Measurements from ENCODE around the gene KRT34.

KRT34 gene

GRCh38 chr17:41404024-41404671 lies 22.0 kb upstream of the KRT34 start (continued):
- TF ChIP-seq ZNF660 (tag by site-specific recombination; IDR thresholded peaks at IDR 0.05) = peak; percentile 87
- TF ChIP-seq ZFP69B (tag by site-specific recombination; IDR thresholded peaks at IDR 0.05) = peak; percentile 97
- no peak for TF ChIP-seq ZFHX2 (tag by site-specific recombination; conservative IDR thresholded peaks at IDR 0.05)
- peak; percentile 26; the same call in 1 of the 2 replicates for TF ChIP-seq ZNF10 (tag by site-specific recombination; IDR thresholded peaks at IDR 0.05)
- peak; percentile 93 for TF ChIP-seq ZNF639 (tag by site-specific recombination; IDR thresholded peaks at IDR 0.05)
- peak; percentile 74 for TF ChIP-seq ZNF324 (tag by site-specific recombination; IDR thresholded peaks at IDR 0.05)
- peak; percentile 93 for TF ChIP-seq BCL11A (tag by site-specific recombination; IDR thresholded peaks at IDR 0.05; ENCODE audit: low read depth)
- TF ChIP-seq REST (tag by site-specific recombination; IDR thresholded peaks at IDR 0.05) = 0 out of 2 replicates have a peak, but pooled peaks have one; percentile 13
- peak; percentile 88 for TF ChIP-seq ZNF24 (tag by site-specific recombination; IDR thresholded peaks at IDR 0.05)
- no peak for TF ChIP-seq ZNF549 (tag by site-specific recombination; IDR thresholded peaks at IDR 0.05)
- peak; percentile 97 for TF ChIP-seq INSM2 (tag by site-specific recombination; IDR thresholded peaks at IDR 0.05)
- TF ChIP-seq ZNF239 (tag by site-specific recombination; IDR thresholded peaks at IDR 0.05) = 0 out of 2 replicates have a peak, but pooled peaks have one; percentile 9
- no peak for TF ChIP-seq ZNF830 (tag by site-specific recombination; IDR thresholded peaks at IDR 0.05; ENCODE audit: low read depth)
- TF ChIP-seq ZNF792 (tag by site-specific recombination; IDR thresholded peaks at IDR 0.05) = no peak
- no peak for TF ChIP-seq ZNF48 (tag by site-specific recombination; IDR thresholded peaks at IDR 0.05)
- no peak for TF ChIP-seq ZNF37A (tag by site-specific recombination; IDR thresholded peaks at IDR 0.05)
- peak; percentile 28 for TF ChIP-seq ZNF529 (tag by site-specific recombination; IDR thresholded peaks at IDR 0.05; ENCODE audit: insufficient replicate concordance)
- TF ChIP-seq ZNF335 (tag by site-specific recombination; conservative IDR thresholded peaks at IDR 0.05) = peak; percentile 43
- TF ChIP-seq YY1 (tag by site-specific recombination; IDR thresholded peaks at IDR 0.05) = no peak
- peak; percentile 71 for TF ChIP-seq ZBTB48 (tag by site-specific recombination; IDR thresholded peaks at IDR 0.05)

- no peak overlapping the region for H3K4me3 ChIP-seq (ENCODE audit: low read depth, low read length)
- POLR2A ChIA-PET = interaction anchor here (1.2 to 1.6 kb wide), 3 partner anchors 58 to 285 kb away, joined by 3 to 6 read pairs (median 4); partner anchors contain the start of gene KRT19
- no peak overlapping the region for H3K27ac ChIP-seq (ENCODE audit: extremely low read depth, low read depth, low read length)
- H3K36me3 ChIP-seq (ENCODE audit: control insufficient read depth in 2 of 2, insufficient read depth in 1 of 2, low read length in 2 of 2) = no peaks in the 10 kb centered on the region
- CTCF ChIA-PET = interaction anchor here (0.9 to 2.5 kb wide), 8 partner anchors 14 to 494 kb away, joined by 3 to 13 read pairs (median 4); no protein-coding TSS in a partner anchor
- H3K4me1 ChIP-seq (ENCODE audit: control insufficient read depth, insufficient read depth, low read length) = peaks cover 13% of the 10 kb centered on the region
- H3K9me3 ChIP-seq (ENCODE audit: control insufficient read depth, insufficient read depth, low read depth, low read length) = no peaks in the 10 kb centered on the region
- TF ChIP-seq ZFP37 (tag by site-specific recombination; IDR thresholded peaks at IDR 0.05) (0 out of 2 replicates have a peak, but pooled peaks have one; percentile 73), ZNF658 (tag by site-specific recombination; IDR thresholded peaks at IDR 0.05) (no peak), ZNF600 (tag by site-specific recombination; IDR thresholded peaks at IDR 0.05) (no peak), ZSCAN5A (tag by site-specific recombination; IDR thresholded peaks at IDR 0.05) (0 out of 2 replicates have a peak, but pooled peaks have one; percentile 11), ZNF768 (tag by site-specific recombination; IDR thresholded peaks at IDR 0.05) (peak; percentile 95), ZNF416 (tag by site-specific recombination; IDR thresholded peaks at IDR 0.05) (no peak), ZNF664 (tag by site-specific recombination; IDR thresholded peaks at IDR 0.05) (peak; percentile 60), ZNF624 (tag by site-specific recombination; IDR thresholded peaks at IDR 0.05) (no peak), EGR2 (tag by site-specific recombination; IDR thresholded peaks at IDR 0.05; ENCODE audit: low read depth) (no peak), ZNF175 (tag by site-specific recombination; IDR thresholded peaks at IDR 0.05) (no peak), ZNF571 (tag by site-specific recombination; IDR thresholded peaks at IDR 0.05) (no peak)
These were observed 21.4 kb upstream of the KRT34 start for GRCh38 chr17:41403404-41404023.

Data from HEK293 (cell line).